GM19240 (cell line): ENCODE results near the gene ACTBL2.
"Not testable (repeated sequence)": the region's sequence is repeated elsewhere in the genome, so short reads cannot be mapped to it uniquely, and the experiment has no call there.

Experiments
- DNase-seq: peaks from one replicate; pipeline ENCODE4 v3.0.0; 2011; ENCODE audit warnings: low spot score; ENCODE audit not compliant: insufficient read length

Gene ACTBL2

GRCh38 chr5:57482671-57483106, at the start of gene ACTBL2:
Gene ACTBL2 (minus strand): TSS chr5:57482811. CDS start chr5:57482707, 104 bp downstream.
- no peak for DNase-seq

- no peak for DNase-seq
Measured at GRCh38 chr5:57531333-57531732, 48.7 kb upstream of the ACTBL2 start.

DNA sequence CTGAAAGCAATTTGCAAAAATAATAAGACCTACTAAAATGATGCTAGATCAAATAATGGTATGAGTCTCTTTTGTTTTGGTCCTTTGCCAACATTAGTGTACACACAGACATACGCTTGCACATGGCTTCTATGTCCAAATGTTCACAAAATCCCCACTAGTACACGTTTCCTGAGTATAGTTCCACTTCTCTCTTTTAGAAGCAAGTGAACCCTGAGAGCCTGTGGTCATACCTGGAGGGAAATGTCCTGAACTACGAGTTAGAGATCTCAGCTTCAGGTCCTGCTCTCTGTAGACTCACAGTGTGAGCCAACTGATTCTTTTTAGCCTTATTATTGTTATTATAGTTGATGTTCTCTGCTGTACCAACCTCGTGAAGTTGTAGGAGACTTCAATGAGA, 47.3 kb upstream of the ACTBL2 start:
- DNase-seq: no peak

GRCh38 chr5:57527870-57528269, 45.3 kb upstream of the ACTBL2 start:
- DNase-seq: no peak

- no peak for DNase-seq
Measured at GRCh38 chr5:57524348-57525060, 41.9 kb upstream of the ACTBL2 start.

GRCh38 chr5:57522477-57522876, 39.9 kb upstream of the ACTBL2 start:
- DNase-seq: not testable (repeated sequence)

GRCh38 chr5:57518415-57518814, 35.8 kb upstream of the ACTBL2 start:
- DNase-seq: not testable (repeated sequence)

DNA sequence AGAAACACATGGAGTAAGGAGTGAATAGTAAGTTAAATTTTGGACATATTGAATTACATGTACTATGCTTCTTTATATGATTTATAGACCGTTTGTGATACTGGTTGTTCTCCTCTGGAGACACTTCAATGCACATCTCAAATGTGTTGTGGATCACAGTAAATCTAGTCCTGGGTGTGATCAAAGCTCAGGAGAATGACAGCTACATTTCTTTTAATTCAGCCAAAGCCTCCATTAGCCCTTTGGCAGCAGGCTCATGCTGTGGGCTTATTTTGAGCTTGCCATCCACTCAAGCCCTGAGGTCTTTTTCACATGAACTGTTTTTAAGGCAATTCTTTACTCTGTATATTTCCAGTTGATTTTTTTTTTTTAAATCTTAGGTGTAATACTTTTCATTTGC, 34.6 kb upstream of the ACTBL2 start:
- no peak for DNase-seq

DNA sequence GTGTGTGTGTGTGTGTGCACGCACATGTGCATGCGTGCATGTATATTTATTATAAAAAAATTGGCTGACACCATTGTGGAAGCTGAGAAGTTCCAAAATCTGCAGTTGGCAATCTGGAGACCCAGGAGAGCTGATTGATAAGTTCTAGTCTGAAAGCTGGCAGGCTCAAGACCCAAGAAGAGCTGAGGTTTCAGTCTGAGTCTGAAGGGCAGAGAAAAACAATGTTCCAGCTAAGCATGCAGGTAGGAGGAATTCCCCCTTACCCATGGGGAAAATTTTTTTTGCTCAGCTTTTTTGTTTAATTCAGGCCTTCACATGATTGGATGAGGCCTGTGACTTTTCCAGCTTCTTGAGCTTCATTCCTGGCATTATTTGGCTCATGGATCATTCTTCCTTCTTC, 31.2 kb upstream of the ACTBL2 start:
- no peak for DNase-seq

DNA sequence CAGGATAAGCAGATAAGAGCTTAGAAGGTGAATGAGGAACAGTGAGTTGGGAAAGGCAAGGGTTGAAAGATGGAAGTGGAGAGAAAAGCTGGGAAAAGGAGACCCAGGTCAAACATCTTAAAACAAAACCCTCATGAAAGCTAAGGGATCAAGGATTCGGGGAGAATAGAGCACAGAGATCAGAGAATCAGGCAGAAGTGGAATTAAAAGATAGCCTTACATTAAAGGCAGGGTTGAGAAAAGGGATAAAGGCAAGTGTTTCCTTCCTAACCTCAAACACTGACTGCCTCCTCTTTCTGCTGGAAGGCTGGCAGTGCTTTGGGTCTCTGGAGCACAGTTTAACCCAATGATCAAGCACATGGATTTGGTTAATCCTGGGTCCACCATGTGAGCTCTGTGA, 28.7 kb upstream of the ACTBL2 start:
- DNase-seq: no peak

DNA sequence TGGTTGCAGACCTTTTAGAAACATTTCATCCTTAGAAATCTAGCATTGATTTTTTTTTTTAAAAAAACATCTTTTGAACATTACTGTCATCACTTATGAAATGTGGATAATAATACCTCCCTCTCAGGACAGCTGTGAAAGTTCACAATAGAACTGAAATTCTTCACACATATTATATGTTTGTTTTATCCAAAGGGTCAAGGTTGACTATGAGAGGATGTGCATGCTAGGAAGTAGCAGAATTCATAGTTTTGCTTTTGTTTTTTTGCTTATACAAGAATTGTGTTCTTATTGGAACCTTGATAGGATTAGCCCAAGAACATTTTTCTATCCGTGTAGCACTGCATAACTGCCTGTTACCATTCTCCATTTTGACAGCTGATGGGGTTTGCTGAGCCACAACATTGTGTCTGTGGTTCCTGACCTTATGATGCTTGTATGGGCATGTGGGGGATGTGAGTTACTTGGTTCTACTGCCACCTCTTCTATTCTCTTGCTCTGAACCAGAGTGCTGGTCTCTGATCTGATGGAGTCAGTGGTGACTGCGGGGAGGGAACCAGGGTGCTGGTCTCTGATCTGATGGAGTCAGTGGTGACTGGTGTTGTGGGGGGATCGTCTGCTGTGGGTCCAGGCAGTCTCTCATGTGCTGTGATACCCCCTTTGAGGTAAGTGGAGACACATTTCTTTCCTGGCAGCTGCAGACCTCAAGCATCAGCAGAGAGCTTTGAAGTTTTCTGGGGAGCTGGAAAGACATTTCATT, 27.1 kb upstream of the ACTBL2 start:
- no peak for DNase-seq

GRCh38 chr5:57508211-57508610, 25.6 kb upstream of the ACTBL2 start:
- no peak for DNase-seq

GRCh38 chr5:57505272-57506200, 22.9 kb upstream of the ACTBL2 start:
- no peak for DNase-seq

- DNase-seq: no peak
Measured at GRCh38 chr5:57504357-57504756, 21.7 kb upstream of the ACTBL2 start.

- no peak for DNase-seq
Measured at GRCh38 chr5:57503433-57503832, 20.8 kb upstream of the ACTBL2 start.

GRCh38 chr5:57501414-57502201, 19.0 kb upstream of the ACTBL2 start:
- DNase-seq: no peak

DNA sequence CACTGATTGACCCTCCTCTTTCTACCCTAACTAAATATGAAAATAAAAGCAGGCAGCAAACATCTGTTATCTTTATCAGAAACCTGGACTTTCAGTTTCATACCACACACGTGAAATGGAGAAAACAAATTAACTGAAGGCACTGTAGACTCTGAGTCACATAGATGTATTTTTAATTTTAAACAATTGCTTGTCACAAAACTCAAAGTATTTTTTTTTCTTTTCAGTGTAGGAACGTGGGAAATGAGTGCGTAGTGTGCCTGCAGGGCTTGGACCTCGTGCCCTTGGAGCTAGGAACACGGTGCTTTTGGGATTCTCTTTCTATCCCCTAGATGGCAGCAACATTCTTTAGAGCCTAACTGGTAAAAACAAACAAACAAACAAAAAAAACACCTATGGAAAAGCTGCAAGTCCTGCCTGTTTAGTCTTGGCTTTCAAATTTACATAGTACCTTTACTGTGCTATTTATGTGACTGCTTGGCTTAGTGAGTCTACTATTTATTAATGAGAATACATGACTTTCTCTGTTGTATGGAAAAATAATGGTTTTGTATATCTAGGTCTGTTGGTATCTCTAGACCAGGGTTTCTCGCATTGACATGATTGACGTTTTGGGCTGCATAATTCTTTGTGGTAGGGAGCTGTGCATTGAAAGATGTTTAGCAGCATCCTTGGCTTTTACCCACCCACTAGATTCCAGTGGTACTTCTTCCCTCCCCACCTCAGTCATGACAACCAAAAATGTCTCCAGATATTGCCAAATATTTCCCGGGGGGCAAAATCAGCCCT, 16.8 kb upstream of the ACTBL2 start:
- peak; percentile 19 for DNase-seq

GRCh38 chr5:57497733-57498132, 15.1 kb upstream of the ACTBL2 start:
- no peak for DNase-seq

DNA sequence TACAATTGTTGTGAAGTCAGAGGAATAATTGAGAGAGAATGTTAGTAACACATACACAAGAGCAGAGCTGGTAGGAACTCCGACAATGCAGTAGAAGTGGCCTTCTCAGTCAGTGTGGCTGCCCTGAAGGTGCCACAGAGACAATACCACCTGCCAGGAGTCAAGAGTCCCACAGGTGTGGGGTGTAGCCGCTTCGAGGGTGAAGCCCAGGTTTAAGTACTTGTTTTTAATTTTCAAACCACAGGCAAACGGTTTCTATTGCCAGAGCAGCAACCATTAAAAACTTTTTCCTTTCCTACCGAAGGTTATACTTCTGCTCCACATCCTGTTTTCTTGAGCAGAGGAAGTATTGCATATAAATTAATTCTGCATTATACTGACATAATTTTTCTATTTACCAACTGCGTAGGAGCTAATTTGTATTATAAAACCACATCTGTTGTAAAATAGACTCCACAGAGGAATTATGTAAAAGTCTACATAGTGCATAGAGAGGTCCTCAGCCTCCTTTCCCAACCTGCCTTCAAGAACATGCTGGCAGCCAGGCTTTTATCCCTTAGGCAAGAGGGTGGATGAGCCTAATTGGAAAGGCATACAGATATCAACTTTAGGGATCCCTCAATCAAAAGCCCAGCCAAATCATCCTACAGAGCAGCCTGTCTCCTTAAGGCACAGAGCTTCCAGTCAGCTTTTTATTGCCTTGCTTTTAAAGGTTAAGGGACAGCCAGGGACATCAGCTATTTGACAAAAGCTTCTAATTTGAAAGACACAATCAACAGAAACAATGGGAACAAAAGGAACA, 12.9 kb upstream of the ACTBL2 start:
- no peak for DNase-seq
